Dermis blood vessel endothelial cell (primary cell): ENCODE data around the gene GNPAT. TPM values are rescaled to one million over a fixed set of nuclear protein-coding genes. Genes with fewer than 3 reads are reported as not detected.

Experiments
- DNase-seq: peaks from one replicate; pipeline ENCODE4 v3.0.0; 2010
- total RNA-seq: library from RNA; depleted of rRNA; stranded (reverse); fragments of >200 nt; gene quantifications from 2 replicates; pipeline ENCODE4 v1.2.3, GENCODE V29; 2014

The GNPAT gene
- total RNA-seq, 1 donor from 2014 or later = 51.7 TPM

DNA sequence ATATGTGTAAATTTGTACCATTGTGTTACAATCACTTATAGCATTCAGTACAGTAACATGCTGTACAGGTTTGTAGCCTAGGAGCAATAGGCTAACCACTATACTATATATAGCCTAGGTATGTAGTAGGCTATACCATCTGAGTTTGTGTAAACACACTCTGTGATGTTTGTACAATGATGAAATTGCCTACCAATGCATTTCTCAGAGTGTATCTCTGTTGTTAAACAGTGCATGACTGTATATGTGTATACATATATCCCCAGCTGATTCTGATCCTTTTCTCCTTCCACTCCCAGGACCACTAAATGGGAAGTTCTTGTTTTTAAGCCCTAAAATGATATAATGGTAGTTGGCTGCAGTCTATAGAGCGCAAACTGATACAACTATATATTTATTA is 7.8 kb downstream of the GNPAT start:
- no peak for DNase-seq

DNA sequence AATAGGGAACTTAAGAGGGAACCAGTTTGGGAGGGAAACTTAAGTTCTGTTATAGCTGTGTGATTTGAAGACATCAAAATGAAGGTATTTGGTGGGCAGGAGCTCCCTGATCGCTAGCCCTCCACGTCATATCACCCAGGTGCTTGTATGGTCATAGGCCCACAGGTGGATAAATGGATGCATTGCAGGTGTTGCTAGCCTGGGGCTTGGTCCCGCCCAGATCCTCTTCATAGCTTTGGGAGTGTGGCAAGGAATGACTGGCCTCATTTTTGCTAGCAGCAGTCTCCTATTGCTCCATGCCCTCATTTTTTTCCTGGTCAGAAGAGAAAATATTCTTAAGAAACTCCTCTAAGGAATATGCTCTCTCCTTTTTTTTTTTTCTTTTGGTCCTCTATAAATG is 11.3 kb downstream of the GNPAT start:
- DNase-seq = no peak

GRCh38 chr1:231260351-231260750 is 19.3 kb downstream of the GNPAT start:
- peak; percentile 54 for DNase-seq

DNA sequence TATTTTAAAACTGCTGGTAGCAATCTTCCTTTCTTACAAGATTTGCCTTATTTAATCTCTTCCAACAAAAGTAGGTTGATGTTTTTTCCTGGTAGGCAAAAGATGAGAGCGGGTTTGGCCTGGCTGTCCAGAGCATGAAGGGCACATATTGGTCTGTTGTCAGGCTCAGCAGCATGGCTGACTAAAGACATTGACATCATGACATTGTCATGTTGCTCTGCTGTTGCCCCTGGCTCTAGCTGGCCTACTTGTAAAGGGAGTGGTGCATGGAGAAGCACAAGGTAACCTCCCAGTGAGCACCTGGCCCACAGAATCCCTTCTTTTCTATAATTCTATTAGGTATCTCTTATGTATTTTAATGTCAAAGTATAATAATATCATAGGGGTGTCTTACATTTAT is 23.6 kb downstream of the GNPAT start:
- no peak for DNase-seq

GRCh38 chr1:231265379-231265778 is 24.4 kb downstream of the GNPAT start:
- no peak for DNase-seq

GRCh38 chr1:231266811-231267322 is 25.9 kb downstream of the GNPAT start:
- no peak for DNase-seq

- peak; percentile 80 for DNase-seq
These were observed 31.2 kb downstream of the GNPAT start for GRCh38 chr1:231272173-231272572.

DNA sequence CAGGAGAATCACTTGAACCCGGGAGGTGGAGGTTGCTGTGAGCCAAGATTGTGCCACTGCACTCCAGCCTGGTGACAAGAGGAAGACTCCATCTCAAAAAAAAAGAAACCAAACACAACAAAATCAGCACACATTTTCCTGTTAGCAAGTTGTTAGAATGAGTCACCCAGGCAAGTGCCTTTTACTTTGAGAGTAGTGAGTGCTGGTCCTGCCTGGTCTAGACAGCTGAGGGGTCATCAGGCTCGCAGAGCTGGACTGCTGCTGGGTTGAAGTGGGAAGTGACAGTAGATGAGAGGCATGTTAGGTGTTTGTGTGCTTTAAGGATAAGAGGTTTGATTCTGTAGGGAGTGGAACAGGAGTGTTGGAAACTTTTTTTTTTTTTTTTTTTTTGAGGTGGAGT is 31.9 kb downstream of the GNPAT start:
- DNase-seq = peak; percentile 88

DNA sequence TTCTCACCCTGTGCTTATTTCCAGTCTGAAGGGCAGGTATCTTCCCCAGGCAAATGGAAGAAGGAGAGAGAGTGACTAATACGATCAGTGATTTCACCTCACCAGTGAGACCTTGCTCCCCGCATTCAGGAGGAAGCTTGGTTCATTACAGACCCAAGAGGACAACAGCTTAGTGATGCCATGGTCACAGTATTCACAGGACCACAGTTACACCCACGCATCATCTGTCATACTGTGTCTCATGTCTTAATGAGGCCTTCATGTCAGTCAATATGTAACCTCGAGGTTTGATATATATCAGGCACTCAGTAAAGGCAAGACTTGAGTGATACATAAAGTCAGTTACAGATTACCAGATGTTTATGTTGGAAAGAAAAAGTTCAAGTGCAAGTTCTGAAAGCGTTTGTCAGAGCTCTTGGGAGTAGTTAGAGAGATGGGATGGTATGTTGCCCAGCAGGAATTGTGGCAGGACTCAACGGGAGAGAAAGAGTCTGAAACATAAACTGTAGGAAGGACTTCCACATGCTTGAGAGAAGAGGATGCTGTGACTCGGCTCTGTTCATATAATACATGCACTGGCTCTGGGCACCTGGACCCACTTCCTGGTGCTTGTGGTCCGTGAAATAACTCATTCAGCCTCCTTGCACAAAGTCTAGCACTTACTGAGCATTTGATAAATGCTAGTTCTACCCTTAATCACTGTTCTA is 33.3 kb downstream of the GNPAT start:
- DNase-seq = no peak

DNA sequence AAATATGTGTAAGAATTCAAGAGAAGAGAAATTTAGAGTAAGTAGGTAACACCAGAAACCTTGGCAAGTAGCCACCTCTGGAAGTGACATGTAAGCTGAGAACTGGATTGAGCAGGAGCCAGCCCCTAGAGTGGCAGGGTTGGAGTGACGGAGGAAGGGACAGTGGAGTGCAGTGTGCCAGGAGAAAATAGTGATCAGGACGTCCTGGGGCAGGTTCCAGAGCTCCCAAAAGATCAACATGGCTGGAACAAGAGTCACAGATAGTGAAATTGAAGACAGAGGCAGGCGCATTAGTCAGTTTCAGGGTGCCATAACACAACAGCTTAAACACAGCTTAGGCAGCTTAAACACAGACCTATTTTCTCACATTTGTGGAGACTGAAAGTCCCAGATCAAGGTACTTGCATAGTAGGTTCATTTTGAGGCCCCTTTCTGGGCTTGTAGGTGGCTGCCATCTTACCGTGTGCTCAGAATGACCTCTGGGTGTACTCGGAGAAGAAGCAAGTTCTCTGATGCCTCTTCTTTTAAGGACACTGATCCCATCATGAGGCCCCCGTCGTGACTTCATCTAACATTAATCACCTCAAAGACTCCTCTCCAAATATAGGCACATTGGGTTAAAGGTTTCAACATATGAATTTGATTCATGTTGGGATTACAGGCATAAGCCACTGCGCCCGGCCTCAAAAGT is 37.2 kb downstream of the GNPAT start:
- DNase-seq = peak; percentile 49

GRCh38 chr1:231279081-231279480 is 38.1 kb downstream of the GNPAT start:
- peak; percentile 82 for DNase-seq

DNA sequence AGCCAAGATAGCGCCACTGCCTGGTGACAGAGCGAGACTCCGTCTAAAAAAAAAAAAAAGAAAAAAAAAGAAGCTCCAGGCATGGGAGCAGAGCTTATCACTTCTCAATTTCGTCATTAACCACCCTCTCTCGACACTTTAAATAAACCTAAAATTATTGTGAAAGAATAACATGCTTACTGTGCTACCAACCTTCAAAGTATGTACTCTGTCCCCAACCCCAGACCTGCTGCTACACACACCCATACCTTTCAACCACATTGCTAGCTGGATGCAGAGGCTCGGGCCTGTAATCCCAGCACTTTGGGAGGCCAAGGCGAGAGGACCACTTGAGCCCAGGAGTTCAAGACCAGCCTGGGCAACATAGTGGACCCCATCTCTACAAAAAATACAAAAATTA is 38.7 kb downstream of the GNPAT start:
- no peak for DNase-seq

- DNase-seq = no peak
These were observed 43.4 kb downstream of the GNPAT start for GRCh38 chr1:231284441-231284840.

DNA sequence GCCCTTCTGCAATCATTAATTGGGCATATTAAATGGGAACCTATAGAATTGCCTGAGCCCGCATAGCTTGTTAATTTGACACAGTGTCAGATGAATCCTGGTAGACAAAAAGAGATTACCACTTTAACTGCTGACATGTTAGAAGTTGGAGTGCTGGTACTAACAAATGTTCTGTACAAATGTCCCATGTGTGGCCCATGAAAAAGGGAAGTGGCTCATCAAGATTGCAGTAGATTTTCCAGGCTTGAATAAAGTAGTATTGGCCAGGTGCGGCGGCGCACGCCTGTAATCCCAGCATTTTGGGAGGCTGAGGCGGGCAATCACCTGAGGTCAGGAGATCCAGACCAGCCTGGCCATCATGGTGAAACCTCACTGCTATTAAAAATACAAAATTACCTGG is 45.6 kb downstream of the GNPAT start:
- DNase-seq = no peak

DNA sequence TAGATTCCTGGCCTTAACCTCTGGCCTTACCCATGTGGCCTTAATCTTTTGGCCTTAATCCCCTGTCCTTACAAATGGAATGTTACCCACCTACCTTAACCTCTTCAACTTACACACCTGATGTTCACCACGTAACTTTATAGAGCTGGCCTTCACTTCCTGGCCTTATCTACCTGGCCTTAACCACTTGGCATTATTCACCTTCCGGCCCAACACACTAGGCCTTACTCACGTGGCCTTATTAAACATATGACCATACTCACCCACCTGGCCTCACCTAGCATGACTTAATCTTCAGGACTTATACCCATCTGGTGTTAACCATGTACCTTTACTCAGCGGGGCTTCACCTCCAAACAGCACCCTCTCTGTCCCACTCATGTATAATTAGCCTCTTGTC is 54.9 kb downstream of the GNPAT start:
- DNase-seq = no peak

DNA sequence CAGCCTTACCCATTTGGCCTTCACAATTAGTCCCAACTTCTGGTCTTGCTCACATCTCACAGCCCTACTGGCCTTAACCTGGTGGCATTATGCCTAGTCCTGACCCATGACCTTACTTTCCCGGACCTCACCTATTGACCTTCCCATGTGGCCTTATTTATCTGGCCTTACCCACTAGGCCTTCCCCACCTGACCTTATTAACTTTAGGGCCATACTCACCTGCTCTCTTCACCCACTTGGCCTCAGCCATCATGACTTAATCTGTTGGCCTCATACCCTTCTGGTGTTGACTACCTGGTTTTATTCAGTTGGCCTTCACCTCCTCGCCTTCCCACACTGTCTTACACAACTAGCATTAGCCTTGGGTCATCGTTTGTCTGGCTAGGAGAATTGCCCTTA is 61.0 kb downstream of the GNPAT start:
- no peak for DNase-seq

- no peak for DNase-seq
These were observed 69.5 kb downstream of the GNPAT start for GRCh38 chr1:231310391-231310934.

DNA sequence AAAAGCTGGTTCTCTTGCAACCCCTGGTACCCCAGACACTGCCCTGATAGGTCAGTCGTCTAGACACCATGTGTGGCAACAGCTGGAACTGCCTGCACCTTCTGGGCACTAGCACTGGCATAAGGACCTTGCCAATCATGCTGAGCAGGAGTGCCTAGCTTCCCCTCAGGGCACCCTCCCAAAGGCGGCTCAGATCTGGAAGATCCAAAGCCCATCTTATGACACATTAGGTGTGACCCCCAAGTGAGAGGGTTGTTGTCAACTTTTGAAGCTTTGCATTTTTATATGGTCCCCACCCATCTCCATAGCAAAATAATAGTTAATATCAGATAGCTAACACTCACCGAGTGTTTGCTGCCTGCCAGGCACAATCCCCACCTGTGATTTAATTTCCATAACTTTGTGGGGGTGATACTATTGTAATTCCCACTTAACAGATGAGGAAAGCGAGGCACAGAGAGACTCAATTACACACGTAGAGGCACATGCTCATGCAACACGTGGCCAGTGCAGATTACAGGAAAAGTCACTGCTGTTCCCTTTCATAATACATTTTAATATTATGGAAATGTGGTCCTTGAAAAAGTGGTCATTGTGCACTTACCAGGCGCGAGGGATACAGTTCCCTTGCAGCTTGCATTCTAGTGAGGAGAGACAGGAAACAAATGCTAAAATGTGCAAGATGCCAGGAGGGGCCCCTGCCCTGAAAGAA is 70.9 kb downstream of the GNPAT start:
- no peak for DNase-seq

DNA sequence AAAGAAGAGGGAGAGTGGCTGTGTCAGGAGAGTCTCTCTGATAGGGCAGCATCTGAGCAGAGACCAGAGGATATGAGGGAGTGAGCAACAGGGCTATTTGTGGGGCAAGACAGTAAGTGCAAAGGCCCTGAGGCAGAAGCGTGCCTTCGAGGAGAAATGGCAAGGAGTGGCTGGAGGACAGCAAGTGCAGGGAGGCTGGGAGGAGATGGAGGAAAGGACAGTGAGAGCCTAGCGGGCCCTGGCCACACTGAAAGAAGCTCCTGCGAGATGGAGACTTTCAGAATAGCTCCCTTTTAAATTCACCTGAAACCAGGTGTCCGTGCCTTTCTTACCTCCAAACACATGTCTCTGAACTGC is 71.4 kb downstream of the GNPAT start:
- DNase-seq = no peak

GRCh38 chr1:231313661-231314060 is 72.6 kb downstream of the GNPAT start:
- DNase-seq = no peak

DNA sequence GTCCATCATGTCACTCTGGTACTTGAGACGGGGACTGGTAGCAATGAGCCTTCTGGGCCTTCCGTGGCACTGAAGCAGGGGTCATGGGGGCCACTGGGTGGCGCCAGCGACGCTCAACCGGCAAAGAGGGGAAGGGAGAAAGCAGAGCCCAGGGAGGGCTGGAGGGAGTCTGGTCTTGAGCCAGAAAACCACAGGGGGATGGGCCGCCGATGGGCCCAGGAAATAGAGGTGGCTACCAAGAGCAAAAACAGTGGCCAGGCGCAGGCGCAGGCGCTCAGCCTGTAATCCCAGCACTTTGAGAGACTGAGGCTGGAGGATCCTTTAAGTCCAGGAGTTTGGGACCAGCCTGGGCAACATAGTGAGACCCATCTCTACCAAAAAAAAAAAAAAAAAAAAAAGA is 74.9 kb downstream of the GNPAT start:
- DNase-seq = peak; percentile 69

GRCh38 chr1:231317306-231318014 is 76.4 kb downstream of the GNPAT start:
- no peak for DNase-seq

GRCh38 chr1:231318015-231318355 is 77.0 kb downstream of the GNPAT start:
- DNase-seq = no peak
